GM21360 (cell line): ENCODE measurements around the gene MAP4K4.
"Not testable (repeated sequence)": the region's sequence is repeated elsewhere in the genome, so short reads cannot be mapped to it uniquely, and the experiment has no call there.

Experiments used
- ATAC-seq: cut with Tn5 transposase; IDR thresholded peaks from one replicate; pipeline ENCODE4 v1.9.1; 2021; ENCODE audit warnings: mild to moderate bottlenecking, moderate library complexity; ENCODE audit not compliant: unreplicated experiment

The MAP4K4 gene

GRCh38 chr2:101897301-101897700 is 199.8 kb downstream of the MAP4K4 start:
- ATAC-seq: no peak

- ATAC-seq: no peak
Observed at GRCh38 chr2:101899265-101899664, 201.8 kb downstream of the MAP4K4 start.

- ATAC-seq: no peak
Observed at GRCh38 chr2:101899871-101900270, 202.4 kb downstream of the MAP4K4 start.

GRCh38 chr2:101900375-101900774 is 202.9 kb downstream of the MAP4K4 start:
- no peak for ATAC-seq

GRCh38 chr2:101901241-101901640 is 203.7 kb downstream of the MAP4K4 start:
- no peak for ATAC-seq

GRCh38 chr2:101902169-101902568 is 204.7 kb downstream of the MAP4K4 start:
- ATAC-seq: no peak

GRCh38 chr2:101904916-101905315 is 207.4 kb downstream of the MAP4K4 start:
- no peak for ATAC-seq

GRCh38 chr2:101905746-101906336 is 208.3 kb downstream of the MAP4K4 start:
- ATAC-seq: no peak

GRCh38 chr2:101909760-101910159 is 212.3 kb downstream of the MAP4K4 start:
- ATAC-seq: no peak

- ATAC-seq: peak; percentile 95
Observed at GRCh38 chr2:101912545-101912944, 215.0 kb downstream of the MAP4K4 start.

- no peak for ATAC-seq
Observed at GRCh38 chr2:101921319-101921952, 223.9 kb downstream of the MAP4K4 start.

- no peak for ATAC-seq
Observed at GRCh38 chr2:101921953-101922325, 224.4 kb downstream of the MAP4K4 start.

GRCh38 chr2:101924311-101924710 is 226.8 kb downstream of the MAP4K4 start:
- not testable (repeated sequence) for ATAC-seq

GRCh38 chr2:101930019-101930418 is 232.5 kb downstream of the MAP4K4 start:
- no peak for ATAC-seq

GRCh38 chr2:101930847-101931246 is 233.3 kb downstream of the MAP4K4 start:
- no peak for ATAC-seq

GRCh38 chr2:101931402-101931801 is 233.9 kb downstream of the MAP4K4 start:
- ATAC-seq: no peak

- ATAC-seq: not testable (repeated sequence)
Observed at GRCh38 chr2:101935764-101936163, 238.3 kb downstream of the MAP4K4 start.

GRCh38 chr2:101942851-101943250 is 245.3 kb downstream of the MAP4K4 start:
- ATAC-seq: no peak
